Measurements from ENCODE around the gene C11orf16.

C11orf16 gene

DNA sequence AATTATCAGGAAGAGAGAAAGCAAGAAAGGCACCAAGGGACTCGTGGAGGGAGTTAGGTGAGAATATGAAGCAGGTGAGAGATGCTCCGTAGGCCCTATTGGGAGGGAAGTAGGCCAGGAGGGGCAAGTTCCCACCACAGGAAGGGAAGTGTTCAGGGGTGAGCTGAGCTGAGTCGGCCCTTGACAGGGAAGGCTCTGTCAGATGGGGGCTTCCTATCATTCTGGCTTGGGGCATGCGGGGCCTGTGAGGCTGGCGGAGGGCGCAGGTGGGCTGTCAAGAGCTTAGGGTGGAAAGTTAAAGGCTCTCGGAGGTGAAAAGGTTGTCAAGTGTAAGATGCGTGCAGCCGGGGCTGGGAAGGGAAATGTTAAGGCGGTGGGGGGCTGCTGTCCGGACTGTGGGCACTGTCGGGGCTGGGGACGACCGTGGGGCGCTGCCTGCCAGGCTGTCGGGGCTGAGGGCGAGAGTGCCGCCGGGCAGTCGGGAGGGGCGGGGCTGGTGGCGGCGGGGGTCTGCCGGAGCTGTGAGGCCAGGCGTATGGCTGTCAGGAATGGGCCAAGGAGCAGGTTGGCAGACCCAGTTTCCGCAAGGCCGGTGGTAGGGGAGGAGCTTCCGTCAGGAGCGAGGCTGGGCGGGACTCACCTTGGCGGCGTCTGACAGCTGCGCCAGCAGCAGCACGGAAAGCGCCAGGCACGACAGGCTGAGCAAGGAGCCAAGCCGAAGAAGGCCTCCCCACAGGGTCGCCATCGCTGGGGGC lies 31.0 kb upstream of the C11orf16 start:
- DNase-seq (ENCODE audit: low read depth, low spot score) = no peak
- Histone ChIP-seq H3K9me3 (ENCODE audit: low read depth, low read length) (no peaks in the 10 kb centered on the region), H3K4me3 (peak overlapping the region; percentile 87), H3K27ac (no peak overlapping the region), H3K9ac (ENCODE audit: insufficient read length) (peak overlapping the region; percentile 79), H3K36me3 (ENCODE audit: insufficient read depth, low read length) (no peaks in the 10 kb centered on the region)
- no peak for TF ChIP-seq POLR2AphosphoS5 (IDR thresholded peaks at IDR 0.05; ENCODE audit: borderline replicate concordance, low read depth, low read length)
- TF ChIP-seq EZH2 (IDR thresholded peaks at IDR 0.05) = no peak
- TF ChIP-seq FOXP2 (optimal IDR thresholded peaks at IDR 0.05; ENCODE audit: control extremely low read depth, extremely low read length, insufficient read depth) = no peak

- Histone ChIP-seq H3K27ac (no peak overlapping the region), H3K9me3 (ENCODE audit: low read depth, low read length) (no peaks in the 10 kb centered on the region), H3K36me3 (ENCODE audit: insufficient read depth, low read length) (no peaks in the 10 kb centered on the region), H3K4me3 (no peak overlapping the region), H3K9ac (ENCODE audit: insufficient read length) (no peak overlapping the region)
- no peak for DNase-seq (ENCODE audit: low read depth, low spot score)
- TF ChIP-seq POLR2AphosphoS5 (IDR thresholded peaks at IDR 0.05; ENCODE audit: borderline replicate concordance, low read depth, low read length) (no peak), FOXP2 (optimal IDR thresholded peaks at IDR 0.05; ENCODE audit: control extremely low read depth, extremely low read length, insufficient read depth) (no peak), EZH2 (IDR thresholded peaks at IDR 0.05) (no peak)
Observed at GRCh38 chr11:8962841-8963240, 30.1 kb upstream of the C11orf16 start.

GRCh38 chr11:8961401-8961800 lies 28.7 kb upstream of the C11orf16 start:
- Histone ChIP-seq H3K4me3 (no peak overlapping the region), H3K9me3 (ENCODE audit: low read depth, low read length) (no peaks in the 10 kb centered on the region), H3K36me3 (ENCODE audit: insufficient read depth, low read length) (no peaks in the 10 kb centered on the region), H3K9ac (ENCODE audit: insufficient read length) (no peak overlapping the region), H3K27ac (no peak overlapping the region)
- TF ChIP-seq EZH2 (IDR thresholded peaks at IDR 0.05) = no peak
- TF ChIP-seq POLR2AphosphoS5 (IDR thresholded peaks at IDR 0.05; ENCODE audit: borderline replicate concordance, low read depth, low read length) = no peak
- TF ChIP-seq FOXP2 (optimal IDR thresholded peaks at IDR 0.05; ENCODE audit: control extremely low read depth, extremely low read length, insufficient read depth) = no peak
- no peak for DNase-seq (ENCODE audit: low read depth, low spot score)

DNA sequence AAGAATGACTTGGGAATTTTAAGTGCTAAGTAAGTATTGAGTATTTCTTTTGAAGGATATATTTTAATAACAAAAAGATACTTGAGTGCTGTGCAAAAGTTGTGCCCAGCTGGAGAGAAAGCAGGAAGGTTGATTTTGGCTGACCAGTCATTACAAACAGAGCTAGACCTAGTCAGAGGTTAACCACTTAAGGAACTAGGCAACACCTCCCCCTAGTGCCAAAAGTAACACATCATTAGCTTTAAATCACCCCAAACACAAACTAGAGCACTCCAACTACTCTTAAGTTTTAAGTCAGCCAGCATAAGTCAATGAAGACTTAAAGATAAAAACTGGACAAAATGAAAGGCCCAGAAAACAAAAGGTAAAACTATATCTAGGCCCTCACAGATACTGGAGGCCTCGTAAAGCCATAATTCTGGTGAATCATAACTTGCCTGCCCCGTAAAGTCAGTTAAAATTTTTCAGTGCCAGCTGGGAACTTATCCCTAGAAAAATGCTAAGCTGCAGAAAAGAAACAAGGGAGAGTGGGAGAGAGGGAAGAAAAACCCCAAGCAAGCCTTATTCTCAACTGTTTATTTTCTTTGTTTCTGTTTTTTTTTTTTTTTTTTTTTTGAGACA lies 26.9 kb upstream of the C11orf16 start:
- H3K36me3 ChIP-seq (ENCODE audit: insufficient read depth, low read length) = no peaks in the 10 kb centered on the region
- H3K9ac ChIP-seq (ENCODE audit: insufficient read length) = no peak overlapping the region
- no peak for DNase-seq (ENCODE audit: low read depth, low spot score)
- TF ChIP-seq POLR2AphosphoS5 (IDR thresholded peaks at IDR 0.05; ENCODE audit: borderline replicate concordance, low read depth, low read length) = no peak
- no peak for TF ChIP-seq EZH2 (IDR thresholded peaks at IDR 0.05)
- TF ChIP-seq FOXP2 (optimal IDR thresholded peaks at IDR 0.05; ENCODE audit: control extremely low read depth, extremely low read length, insufficient read depth) = no peak
- H3K4me3 ChIP-seq = no peak overlapping the region
- no peaks in the 10 kb centered on the region for H3K9me3 ChIP-seq (ENCODE audit: low read depth, low read length)
- no peak overlapping the region for H3K27ac ChIP-seq

GRCh38 chr11:8956860-8957259 lies 24.1 kb upstream of the C11orf16 start:
- Histone ChIP-seq H3K9ac (ENCODE audit: insufficient read length) (no peak overlapping the region), H3K9me3 (ENCODE audit: low read depth, low read length) (no peaks in the 10 kb centered on the region), H3K27ac (no peak overlapping the region), H3K4me3 (no peak overlapping the region), H3K36me3 (ENCODE audit: insufficient read depth, low read length) (no peaks in the 10 kb centered on the region)
- TF ChIP-seq EZH2 (IDR thresholded peaks at IDR 0.05) (no peak), POLR2AphosphoS5 (IDR thresholded peaks at IDR 0.05; ENCODE audit: borderline replicate concordance, low read depth, low read length) (no peak), FOXP2 (optimal IDR thresholded peaks at IDR 0.05; ENCODE audit: control extremely low read depth, extremely low read length, insufficient read depth) (no peak)
- no peak for DNase-seq (ENCODE audit: low read depth, low spot score)

DNA sequence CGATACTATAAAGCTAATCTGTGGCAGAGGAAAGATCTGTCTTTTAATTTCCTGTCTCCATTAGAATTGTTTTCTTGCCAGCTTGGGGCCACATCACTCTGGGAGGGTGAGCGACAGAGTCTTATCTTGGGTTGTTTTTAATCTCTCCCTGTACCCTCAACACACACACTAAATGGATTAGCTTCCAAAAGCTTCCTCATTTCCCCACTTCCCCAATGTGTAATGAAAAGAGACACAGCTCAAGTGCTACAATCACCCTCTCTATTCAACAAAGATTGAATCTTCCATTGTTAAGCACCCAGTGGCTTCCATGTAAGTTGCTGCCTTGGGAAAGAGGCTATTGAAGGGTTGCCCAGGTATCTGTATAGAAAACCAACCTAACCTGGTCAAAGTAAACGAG lies 16.1 kb upstream of the C11orf16 start:
- H3K9me3 ChIP-seq (ENCODE audit: low read depth, low read length) = no peaks in the 10 kb centered on the region
- H3K4me3 ChIP-seq = no peak overlapping the region
- no peaks in the 10 kb centered on the region for H3K36me3 ChIP-seq (ENCODE audit: insufficient read depth, low read length)
- no peak for DNase-seq (ENCODE audit: low read depth, low spot score)
- TF ChIP-seq EZH2 (IDR thresholded peaks at IDR 0.05) = no peak
- no peak for TF ChIP-seq POLR2AphosphoS5 (IDR thresholded peaks at IDR 0.05; ENCODE audit: borderline replicate concordance, low read depth, low read length)
- TF ChIP-seq FOXP2 (optimal IDR thresholded peaks at IDR 0.05; ENCODE audit: control extremely low read depth, extremely low read length, insufficient read depth) = no peak
- H3K9ac ChIP-seq (ENCODE audit: insufficient read length) = no peak overlapping the region
- H3K27ac ChIP-seq = no peak overlapping the region

DNA sequence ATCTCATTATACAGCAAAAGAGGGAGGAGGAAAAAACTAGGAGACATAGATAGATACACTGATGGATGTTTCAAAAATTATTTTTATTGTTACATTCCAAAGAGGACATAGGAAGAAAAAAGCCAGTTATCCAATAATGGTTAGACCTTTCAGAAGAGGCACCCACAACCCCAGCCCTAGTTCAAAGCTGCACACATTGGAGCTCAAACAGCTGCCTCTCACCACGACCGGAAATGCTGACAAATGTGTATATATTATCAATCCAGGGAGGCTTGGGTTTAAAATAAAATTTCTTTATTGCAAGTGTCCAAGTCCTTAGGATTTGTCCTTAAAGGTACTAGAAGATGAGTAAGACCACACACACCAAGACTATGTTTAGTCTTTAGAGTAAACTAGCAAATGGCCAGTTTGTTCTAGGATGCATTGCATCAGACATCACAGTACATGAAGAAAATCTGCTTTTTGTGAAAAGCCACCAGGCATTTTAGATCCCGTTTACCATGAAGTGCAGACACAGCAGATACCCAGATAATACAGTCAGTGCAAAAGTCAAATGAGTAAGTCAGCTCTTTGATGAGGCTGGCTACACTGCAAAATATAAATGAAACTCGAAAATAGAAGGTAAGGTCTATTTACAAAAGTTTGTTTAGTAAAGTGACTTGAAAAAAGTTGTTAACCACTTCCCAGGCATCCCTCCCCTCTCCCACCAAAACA lies 14.6 kb upstream of the C11orf16 start:
- Histone ChIP-seq H3K36me3 (ENCODE audit: insufficient read depth, low read length) (no peaks in the 10 kb centered on the region), H3K4me3 (0 out of 2 replicates have a peak overlapping the region, but pooled peaks have one; percentile 22), H3K9ac (ENCODE audit: insufficient read length) (no peak overlapping the region), H3K9me3 (ENCODE audit: low read depth, low read length) (no peaks in the 10 kb centered on the region), H3K27ac (peak overlapping the region; percentile 79)
- DNase-seq (ENCODE audit: low read depth, low spot score) = no peak
- no peak for TF ChIP-seq EZH2 (IDR thresholded peaks at IDR 0.05)
- no peak for TF ChIP-seq FOXP2 (optimal IDR thresholded peaks at IDR 0.05; ENCODE audit: control extremely low read depth, extremely low read length, insufficient read depth)
- no peak for TF ChIP-seq POLR2AphosphoS5 (IDR thresholded peaks at IDR 0.05; ENCODE audit: borderline replicate concordance, low read depth, low read length)

- H3K36me3 ChIP-seq (ENCODE audit: insufficient read depth, low read length) = no peaks in the 10 kb centered on the region
- H3K9me3 ChIP-seq (ENCODE audit: low read depth, low read length) = no peaks in the 10 kb centered on the region
- DNase-seq (ENCODE audit: low read depth, low spot score) = no peak
- no peak within 1 kb of the TSS for H3K4me3 ChIP-seq
- no peak within 1 kb of the TSS for H3K27ac ChIP-seq
- H3K9ac ChIP-seq (ENCODE audit: insufficient read length) = no peak within 1 kb of the TSS
- no peak for TF ChIP-seq FOXP2 (optimal IDR thresholded peaks at IDR 0.05; ENCODE audit: control extremely low read depth, extremely low read length, insufficient read depth)
- TF ChIP-seq POLR2AphosphoS5 (IDR thresholded peaks at IDR 0.05; ENCODE audit: borderline replicate concordance, low read depth, low read length) = no peak
- no peak for TF ChIP-seq EZH2 (IDR thresholded peaks at IDR 0.05)
Observed at GRCh38 chr11:8942518-8943066, 9.8 kb upstream of the C11orf16 start, which contains the start of gene ASCL3. ASCL3 (minus strand) TSS chr11:8943016; CDS start chr11:8938161, 4,855 bp downstream.
